WTC11 (cell line): Measurements from ENCODE around the gene PIK3C2A. TPM values are rescaled to one million over a fixed set of nuclear protein-coding genes. Genes with fewer than 3 reads are reported as not detected.
A peak's percentile ranks its signal among the peaks of the same experiment; 100 is the strongest.

Experiments used
- ATAC-seq: fragments of 200-7000 bp; cut with Tn5 transposase; 2 replicates; pipeline ENCODE4 v1.10.0; 2021; ENCODE audit warnings: mild to moderate bottlenecking, moderate library complexity
- Bru-seq: library from RNA; stranded (reverse); fragments of 400-500 nt; gene quantifications from one replicate; lab custom pipeline; 2021; lab: Mats Ljungman, UMichigan
- CTCF ChIA-PET: fragments of 300-600 bp; sonication (Branson Sonifier 250); formaldehyde crosslinking; loops from one replicate; lab custom pipeline; 2021; ENCODE audit warnings: antibody characterized with exemption; lab: Charles Lee
- POLR2A ChIA-PET: fragments of 350-600 bp; sonication (Branson Sonifier 250); formaldehyde crosslinking; loops from one replicate; lab custom pipeline; 2021; ENCODE audit warnings: antibody characterized with exemption; lab: Charles Lee
- DNase-seq: peaks from one replicate; pipeline ENCODE4 v3.0.0; 2021; ENCODE audit warnings: low spot score
- H3K27ac Mint-ChIP-seq: 2 replicates; pipeline ENCODE4 v1.8.0; 2021; ENCODE audit warnings: mixed read lengths
- H3K27me3 Mint-ChIP-seq: 2 replicates; pipeline ENCODE4 v1.8.0; 2021; ENCODE audit warnings: low read depth, mild to moderate bottlenecking, moderate library complexity, mixed read lengths
- H3K36me3 Mint-ChIP-seq: 2 replicates; pipeline ENCODE4 v1.8.0; 2021; ENCODE audit warnings: mixed read lengths
- H3K4me1 Mint-ChIP-seq: 2 replicates; pipeline ENCODE4 v1.8.0; 2022; ENCODE audit warnings: mixed read lengths
- H3K4me3 Mint-ChIP-seq: 2 replicates; pipeline ENCODE4 v1.8.0; 2021; ENCODE audit warnings: mild to moderate bottlenecking, moderate library complexity, mixed read lengths
- H3K9me3 Mint-ChIP-seq: 2 replicates; pipeline ENCODE4 v1.8.0; 2021; ENCODE audit warnings: mixed read lengths
- AFF4 ChIP-seq: sonication (generic); formaldehyde crosslinking; IDR thresholded peaks from 2 replicates; pipeline ENCODE4 v1.8.1; 2023; ENCODE audit warnings: mild to moderate bottlenecking, missing genetic modification reagents, borderline replicate concordance
- ATF6 ChIP-seq: sonication (generic); formaldehyde crosslinking; IDR thresholded peaks from 2 replicates; pipeline ENCODE4 v1.8.1; 2023; ENCODE audit warnings: mild to moderate bottlenecking, missing genetic modification reagents
- CBFB ChIP-seq: sonication (generic); formaldehyde crosslinking; IDR thresholded peaks from 2 replicates; pipeline ENCODE4 v1.8.1; 2022; ENCODE audit warnings: mild to moderate bottlenecking, low read depth, missing genetic modification reagents
- CREM ChIP-seq: sonication (generic); formaldehyde crosslinking; IDR thresholded peaks from 2 replicates; pipeline ENCODE4 v1.8.1; 2022; ENCODE audit warnings: mild to moderate bottlenecking, missing genetic modification reagents, moderate library complexity
- E2F1 ChIP-seq: sonication (generic); formaldehyde crosslinking; IDR thresholded peaks from 2 replicates; pipeline ENCODE4 v1.8.0; 2022; ENCODE audit warnings: mild to moderate bottlenecking, missing genetic modification reagents
- E2F5 ChIP-seq: sonication (generic); formaldehyde crosslinking; IDR thresholded peaks from 2 replicates; pipeline ENCODE4 v1.8.1; 2022; ENCODE audit warnings: mild to moderate bottlenecking, moderate library complexity, missing genetic modification reagents
- EMX1 ChIP-seq: fragments of 250-450 bp; sonication (Bioruptor Pico); IDR thresholded peaks from 2 replicates; pipeline ENCODE4 v1.8.0; 2021; ENCODE audit warnings: mild to moderate bottlenecking
- ERG ChIP-seq: fragments of 250-450 bp; sonication (Bioruptor Pico); IDR thresholded peaks from 2 replicates; pipeline ENCODE4 v1.8.0; 2021; ENCODE audit warnings: mild to moderate bottlenecking
- FOXK1 ChIP-seq: sonication (generic); formaldehyde crosslinking; IDR thresholded peaks from 2 replicates; pipeline ENCODE4 v1.8.0; 2022; ENCODE audit warnings: mild to moderate bottlenecking, moderate library complexity, missing genetic modification reagents
- GABPB1 ChIP-seq: sonication (generic); formaldehyde crosslinking; IDR thresholded peaks from 2 replicates; pipeline ENCODE4 v1.8.1; 2023; ENCODE audit warnings: mild to moderate bottlenecking, missing genetic modification reagents
- MXD4 ChIP-seq: fragments of 250-450 bp; sonication (Bioruptor Pico); IDR thresholded peaks from 2 replicates; pipeline ENCODE4 v1.8.0; 2021; ENCODE audit warnings: mild to moderate bottlenecking, moderate library complexity, borderline replicate concordance
- NR3C1 ChIP-seq: sonication (generic); formaldehyde crosslinking; conservative IDR thresholded peaks from 2 replicates; pipeline ENCODE4 v1.8.1; 2023; ENCODE audit warnings: low read depth, mild to moderate bottlenecking, missing genetic modification reagents
- PREB ChIP-seq: sonication (generic); formaldehyde crosslinking; IDR thresholded peaks from 2 replicates; pipeline ENCODE4 v1.8.1; 2022; ENCODE audit warnings: mild to moderate bottlenecking, missing genetic modification reagents, moderate library complexity, borderline replicate concordance
- USF2 ChIP-seq: sonication (generic); formaldehyde crosslinking; IDR thresholded peaks from 2 replicates; pipeline ENCODE4 v1.8.1; 2023; ENCODE audit warnings: mild to moderate bottlenecking, missing genetic modification reagents, moderate library complexity
- ZNF281 ChIP-seq: sonication (generic); formaldehyde crosslinking; IDR thresholded peaks from 2 replicates; pipeline ENCODE4 v1.8.0; 2023; ENCODE audit warnings: mild to moderate bottlenecking, missing genetic modification reagents
- ZNF317 ChIP-seq: sonication (generic); formaldehyde crosslinking; IDR thresholded peaks from 2 replicates; pipeline ENCODE4 v1.8.1; 2023; ENCODE audit warnings: low read depth, mild to moderate bottlenecking, moderate library complexity, missing genetic modification reagents, borderline replicate concordance
- ZNF396 ChIP-seq: fragments of 250-450 bp; sonication (Bioruptor Pico); IDR thresholded peaks from 2 replicates; pipeline ENCODE4 v1.8.0; 2021; ENCODE audit warnings: mild to moderate bottlenecking, moderate library complexity, borderline replicate concordance
- ZNF416 ChIP-seq: fragments of 250-450 bp; sonication (Bioruptor Pico); IDR thresholded peaks from 2 replicates; pipeline ENCODE4 v1.9.0; 2021; ENCODE audit warnings: mild to moderate bottlenecking, inconsistent platforms
- ZNF671 ChIP-seq: fragments of 250-450 bp; sonication (Bioruptor Pico); IDR thresholded peaks from 2 replicates; pipeline ENCODE4 v1.8.0; 2021; ENCODE audit warnings: mild to moderate bottlenecking
- long read RNA-seq, 3 experiments: library from RNA in 1 of 3; library from capped mRNA in 1 of 3; library from polyadenylated mRNA in 1 of 3; unstranded in 2 of 3; stranded (forward) in 1 of 3; transcript quantifications; one replicate each; pipeline ENCODE4 v2.0.0, GENCODE V29; 2021
- total RNA-seq: library from RNA; stranded (reverse); gene quantifications from 3 replicates; pipeline ENCODE4 v1.2.3, GENCODE V29; 2021

Gene PIK3C2A
- total RNA-seq: 90.1 to 105 TPM (median 97.2 TPM) in 3 replicates
- percentile 90 among the genes with signal in this experiment for Bru-seq, nascent RNA
- long read RNA-seq, experiment 1, full-length matches to known transcripts: 2 of 242 reads
- long read RNA-seq, experiment 1, partial matches to known transcripts: 58 of 242 reads
- long read RNA-seq, experiment 1, other reads (novel, unspliced or antisense): 182 of 242 reads
- long read RNA-seq, experiment 2, partial matches to known transcripts: 12 of 66 reads
- long read RNA-seq, experiment 2, other reads (novel, unspliced or antisense): 54 of 66 reads
- long read RNA-seq, experiment 3, partial matches to known transcripts: 2 of 9 reads
- long read RNA-seq, experiment 3, other reads (novel, unspliced or antisense): 7 of 9 reads

- CTCF ChIA-PET: interaction anchor here (1.1 to 1.2 kb wide), 3 partner anchors 18 to 146 kb away, joined by 3 read pairs; no protein-coding TSS in a partner anchor
- H3K4me1 Mint-ChIP-seq: peaks cover 24% of the 10 kb centered on the region
- POLR2A ChIA-PET: interaction anchor here (0.7 to 1.2 kb wide), 4 partner anchors 10 to 130 kb away, joined by 3 to 8 read pairs (median 3); partner anchors contain the start of gene RPS13
- H3K27me3 Mint-ChIP-seq: no peaks in the 10 kb centered on the region
- H3K27ac Mint-ChIP-seq: peak within 1 kb of the TSS; percentile 98
- DNase-seq: peak; percentile 98
- peak; percentile 94 for ATAC-seq
- H3K9me3 Mint-ChIP-seq: no peaks in the 10 kb centered on the region
- H3K4me3 Mint-ChIP-seq: peak within 1 kb of the TSS; percentile 98
- H3K36me3 Mint-ChIP-seq: peaks cover 14% of the 10 kb centered on the region
- TF ChIP-seq MXD4 (CRISPR knock-in tag): no peak
- 0 out of 2 replicates have a peak, but pooled peaks have one; percentile 63 for TF ChIP-seq ZNF416 (CRISPR knock-in tag)
- TF ChIP-seq EMX1 (CRISPR knock-in tag): no peak
- no peak for TF ChIP-seq ZNF281 (CRISPR knock-in tag)
- TF ChIP-seq PREB (CRISPR knock-in tag): 0 out of 2 replicates have a peak, but pooled peaks have one; percentile 26
- peak; percentile 87; the same call in 1 of the 2 replicates for TF ChIP-seq AFF4 (CRISPR knock-in tag)
- no peak for TF ChIP-seq ERG (CRISPR knock-in tag)
- TF ChIP-seq ZNF317 (CRISPR knock-in tag): no peak
- no peak; the same call in none of the 2 replicates for TF ChIP-seq GABPB1
- TF ChIP-seq ZNF396 (CRISPR knock-in tag): no peak
- TF ChIP-seq ZNF671: peak; percentile 50; the same call in 1 of the 2 replicates
- peak; percentile 26; the same call in 1 of the 2 replicates for TF ChIP-seq CBFB (CRISPR knock-in tag)
- no peak for TF ChIP-seq NR3C1 (CRISPR knock-in tag)
- no peak for TF ChIP-seq ATF6
- peak; percentile 93 for TF ChIP-seq CREM (CRISPR knock-in tag)
- no peak for TF ChIP-seq E2F1
- TF ChIP-seq E2F5: peak; percentile 71; the same call in 1 of the 2 replicates
- no peak for TF ChIP-seq USF2
- TF ChIP-seq FOXK1 (CRISPR knock-in tag): peak; percentile 85
Measured at GRCh38 chr11:17207317-17208256, at the start of gene PIK3C2A. PIK3C2A (minus strand) TSS chr11:17207986; CDS start chr11:17169741, 38,245 bp downstream.
